Prostate gland (tissue), 2 donors: ENCODE results near the gene RER1. TPM values are rescaled to one million over a fixed set of nuclear protein-coding genes. Genes with fewer than 3 reads are reported as not detected.

Experiments
- DNase-seq: peaks from one replicate; pipeline ENCODE4 v3.0.0-alpha.2; 2019; ENCODE audit warnings: low spot score
- H3K27ac ChIP-seq, 2 donors: fragments of 200-600 bp; sonication (generic); 2 replicates each; pipeline ENCODE4 v1.5.1; 2017 to 2019
- H3K27me3 ChIP-seq: fragments of 200-600 bp; sonication (generic); replicated peaks from 2 replicates; pipeline ENCODE4 v1.5.1; 2019; ENCODE audit not compliant: insufficient read depth
- H3K36me3 ChIP-seq, 2 donors: fragments of 200-600 bp; sonication (generic); 1 replicate in 1 of 2; 2 replicates in 1 of 2; pipeline versions ENCODE4 v1.5.1 to v1.8.1; 2017 to 2019
- H3K4me1 ChIP-seq: fragments of 200-600 bp; sonication (generic); replicated peaks from 2 replicates; pipeline ENCODE4 v1.5.1; 2019
- H3K4me3 ChIP-seq, 2 donors: fragments of 200-600 bp; sonication (generic); 2 replicates each; pipeline ENCODE4 v1.5.1; 2017 to 2019
- H3K9me3 ChIP-seq: fragments of 200-600 bp; sonication (generic); 2 replicates; pipeline ENCODE4 v1.5.1; 2017
- CTCF ChIP-seq, 4 experiments: fragments of 200-600 bp in 2 of 4; fragments of 450-650 bp in 2 of 4; sonication (generic) in 2 of 4; IDR thresholded peaks; 1 replicate in 3 of 4; 2 replicates in 1 of 4; pipeline ENCODE4 v1.5.1; 2016 to 2019; ENCODE audit warnings: antibody characterized with exemption in 4 of 4, mild to moderate bottlenecking in 2 of 4, moderate library complexity in 2 of 4
- POLR2A ChIP-seq: fragments of 450-650 bp; IDR thresholded peaks from one replicate; pipeline ENCODE4 v1.6.1; 2016; ENCODE audit warnings: antibody characterized with exemption, mild to moderate bottlenecking
- POLR2AphosphoS5 ChIP-seq: sonication (generic); formaldehyde crosslinking; IDR thresholded peaks from one replicate; pipeline ENCODE4 v1.6.1; 2017; ENCODE audit warnings: antibody characterized with exemption
- WGBS: methylation state at CpG from one replicate; pipeline ENCODE4 v1.1.5; 2018; 5-methylcytosine and 5-hydroxymethylcytosine counted together
- intact Hi-C: fragments of 100-400 bp; cut with DNase I; formaldehyde crosslinking; loops from one replicate; pipeline ENCODE4 v1.14.2; 2022
- total RNA-seq, 2 donors: library from RNA; depleted of rRNA; stranded (reverse); fragments of >200 nt; gene quantifications; one replicate each; pipeline ENCODE4 v1.1.0, GENCODE V29; 2016

RER1 gene
- total RNA-seq, 2 donors from 2014 or later = 86.1 to 97.0 TPM

- no peaks in the 10 kb centered on the region for H3K27me3 ChIP-seq
These were observed 26.2 kb downstream of the RER1 start for GRCh38 chr1:2417833-2418225.

GRCh38 chr1:2418791-2419320, 27.2 kb downstream of the RER1 start:
- 82% methylated on average over 15 of the region's 16 CpGs for WGBS
- DNase-seq = no peak
- Histone ChIP-seq H3K36me3 (no peaks in the 10 kb centered on the region), H3K9me3 (no peaks in the 10 kb centered on the region), H3K4me1 (peaks cover 26% of the 10 kb centered on the region), H3K27me3 (no peaks in the 10 kb centered on the region), H3K27ac (no peak overlapping the region), H3K4me3 (no peak overlapping the region)
- TF ChIP-seq POLR2AphosphoS5 (no peak), CTCF (IDR thresholded peaks at IDR 0.05) (no peak), POLR2A (no peak)
- intact Hi-C loops = loop anchor here (5.0 to 10.0 kb wide), 2 partner anchors 226 to 1003 kb away; no protein-coding TSS in a partner anchor

More at GRCh38 chr1:2417833-2418225, 26.2 kb downstream of the RER1 start:
- DNase-seq = no peak
- intact Hi-C loops = loop anchor here (5.0 to 10.0 kb wide), 2 partner anchors 227 to 1004 kb away; no protein-coding TSS in a partner anchor
- Histone ChIP-seq H3K9me3 (no peaks in the 10 kb centered on the region), H3K4me1 (peaks cover 34% of the 10 kb centered on the region), H3K36me3 (no peaks in the 10 kb centered on the region), H3K27ac (no peak overlapping the region), H3K4me3 (no peak overlapping the region)
- TF ChIP-seq POLR2AphosphoS5 (no peak), POLR2A (no peak), CTCF (IDR thresholded peaks at IDR 0.05) (no peak)
- WGBS = 74% methylated on average over 11 of the region's 14 CpGs

- H3K9me3 ChIP-seq = no peaks in the 10 kb centered on the region
- TF ChIP-seq POLR2AphosphoS5 (no peak), POLR2A (no peak), CTCF (IDR thresholded peaks at IDR 0.05) (no peak)
- H3K27ac ChIP-seq = no peak overlapping the region
- H3K27me3 ChIP-seq = no peaks in the 10 kb centered on the region
- no peak overlapping the region for H3K4me3 ChIP-seq
- H3K4me1 ChIP-seq = peaks cover 20% of the 10 kb centered on the region
- 84% methylated on average over 16 of the region's 16 CpGs for WGBS
- no peak for DNase-seq
- H3K36me3 ChIP-seq = no peaks in the 10 kb centered on the region
- intact Hi-C loops = loop anchor here (5.0 to 10.0 kb wide), 2 partner anchors 225 to 1003 kb away; no protein-coding TSS in a partner anchor
These were observed 27.8 kb downstream of the RER1 start for GRCh38 chr1:2419416-2419815.

- intact Hi-C loops = no loop called here
- TF ChIP-seq POLR2AphosphoS5 (no peak), POLR2A (no peak), CTCF (IDR thresholded peaks at IDR 0.05) (no peak)
These were observed 30.9 kb downstream of the RER1 start for GRCh38 chr1:2422523-2422922.

GRCh38 chr1:2425892-2426291, 34.3 kb downstream of the RER1 start:
- Histone ChIP-seq H3K36me3 (no peaks in the 10 kb centered on the region), H3K27me3 (no peaks in the 10 kb centered on the region), H3K4me3 (no peak overlapping the region), H3K4me1 (no peaks in the 10 kb centered on the region), H3K27ac (no peak overlapping the region), H3K9me3 (no peaks in the 10 kb centered on the region)
- intact Hi-C loops = no loop called here
- no peak for DNase-seq
- 80% methylated on average over 11 of the region's 11 CpGs for WGBS
- TF ChIP-seq POLR2AphosphoS5 = no peak
- no peak for TF ChIP-seq POLR2A
- no peak for TF ChIP-seq CTCF (IDR thresholded peaks at IDR 0.05)

More at GRCh38 chr1:2422523-2422922, 30.9 kb downstream of the RER1 start:
- Histone ChIP-seq H3K36me3 (no peaks in the 10 kb centered on the region), H3K4me3 (no peak overlapping the region), H3K4me1 (peaks cover under 1% of the 10 kb centered on the region), H3K27me3 (no peaks in the 10 kb centered on the region), H3K27ac (no peak overlapping the region), H3K9me3 (no peaks in the 10 kb centered on the region)
- no peak for DNase-seq
- WGBS = 88% methylated on average over 4 of the region's 4 CpGs
